ENCODE data around the gene PDGFD. TPM values are rescaled to one million over a fixed set of nuclear protein-coding genes. Genes with fewer than 3 reads are reported as not detected.

PDGFD gene
- total RNA-seq, 4 donors from 2014 or later = 4.4 to 7.2 (median 5.2) TPM

DNA sequence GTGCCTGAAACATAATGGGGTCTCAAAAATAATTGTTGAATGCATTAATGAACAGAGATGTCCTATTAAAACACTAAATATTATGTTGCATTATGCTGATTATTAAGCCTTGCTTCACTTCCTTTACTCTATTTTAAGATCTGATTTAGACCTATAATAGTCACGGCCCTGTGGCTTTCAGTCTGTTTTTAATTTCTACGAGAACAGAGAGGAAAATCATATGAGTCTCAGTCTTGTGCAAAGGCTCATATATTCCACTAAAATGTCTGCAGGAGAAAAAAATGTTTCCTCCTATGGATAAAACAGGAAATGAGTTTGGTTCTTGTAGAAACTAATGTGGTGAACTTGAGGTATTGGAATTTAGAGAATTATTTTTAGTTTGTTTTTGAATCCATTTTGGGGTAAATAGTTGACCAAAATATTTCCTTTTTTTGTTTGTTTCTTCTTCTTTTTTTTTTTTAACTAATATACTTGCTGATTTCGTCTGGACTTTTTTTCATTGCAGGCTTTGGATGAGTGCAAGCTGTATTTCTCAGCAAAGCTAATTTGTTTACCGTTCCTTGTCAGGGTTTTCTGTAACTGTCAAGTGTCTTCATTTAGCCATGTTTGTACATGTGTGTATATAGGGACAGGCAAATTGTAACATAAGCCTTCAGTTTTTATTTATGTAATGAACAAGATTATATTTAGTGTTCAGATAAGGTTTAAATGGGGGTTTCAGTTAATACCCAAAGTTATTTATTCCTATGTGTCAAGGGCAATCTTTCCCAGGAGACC, 266.6 kb downstream of the PDGFD start:
- no peak for DNase-seq (ENCODE audit: low spot score in 2 of 2)
- Histone ChIP-seq H3K36me3 (no peaks in the 10 kb centered on the region), H3K4me1 (no peaks in the 10 kb centered on the region), H3K27me3 (no peaks in the 10 kb centered on the region), H3K27ac (no peak overlapping the region), H3K4me3 (no peak overlapping the region), H3K9me3 (no peaks in the 10 kb centered on the region)
- WGBS = 43% methylated on average over 4 of the region's 4 CpGs
- no peak for TF ChIP-seq POLR2A (IDR thresholded peaks at IDR 0.05)
- no peak for TF ChIP-seq POLR2AphosphoS5 (IDR thresholded peaks at IDR 0.05)
- TF ChIP-seq, protein P1, sequence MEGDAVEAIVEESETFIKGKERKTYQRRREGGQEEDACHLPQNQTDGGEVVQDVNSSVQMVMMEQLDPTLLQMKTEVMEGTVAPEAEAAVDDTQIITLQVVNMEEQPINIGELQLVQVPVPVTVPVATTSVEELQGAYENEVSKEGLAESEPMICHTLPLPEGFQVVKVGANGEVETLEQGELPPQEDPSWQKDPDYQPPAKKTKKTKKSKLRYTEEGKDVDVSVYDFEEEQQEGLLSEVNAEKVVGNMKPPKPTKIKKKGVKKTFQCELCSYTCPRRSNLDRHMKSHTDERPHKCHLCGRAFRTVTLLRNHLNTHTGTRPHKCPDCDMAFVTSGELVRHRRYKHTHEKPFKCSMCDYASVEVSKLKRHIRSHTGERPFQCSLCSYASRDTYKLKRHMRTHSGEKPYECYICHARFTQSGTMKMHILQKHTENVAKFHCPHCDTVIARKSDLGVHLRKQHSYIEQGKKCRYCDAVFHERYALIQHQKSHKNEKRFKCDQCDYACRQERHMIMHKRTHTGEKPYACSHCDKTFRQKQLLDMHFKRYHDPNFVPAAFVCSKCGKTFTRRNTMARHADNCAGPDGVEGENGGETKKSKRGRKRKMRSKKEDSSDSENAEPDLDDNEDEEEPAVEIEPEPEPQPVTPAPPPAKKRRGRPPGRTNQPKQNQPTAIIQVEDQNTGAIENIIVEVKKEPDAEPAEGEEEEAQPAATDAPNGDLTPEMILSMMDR (IDR thresholded peaks at IDR 0.05) = no peak
- no peak for TF ChIP-seq EP300 (IDR thresholded peaks at IDR 0.05)

DNA sequence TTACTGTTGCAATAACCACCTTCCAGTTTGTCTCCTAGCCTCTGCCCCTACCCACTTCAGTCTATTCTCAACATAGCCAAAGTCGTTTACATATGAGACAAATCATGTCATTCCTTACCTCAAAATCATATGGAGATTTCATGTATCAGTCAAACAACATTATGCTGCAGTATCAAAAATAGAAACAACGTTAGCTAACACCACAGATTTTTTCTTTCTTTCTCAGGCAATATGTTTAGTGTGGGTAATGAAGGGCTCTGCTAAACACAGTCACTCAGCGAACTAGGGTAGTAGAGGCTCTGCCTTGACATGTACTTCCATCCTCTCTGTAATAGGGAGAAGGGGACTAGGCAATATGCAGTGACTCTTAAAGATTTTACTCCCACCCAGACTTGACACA, 268.8 kb downstream of the PDGFD start:
- no peaks in the 10 kb centered on the region for H3K27me3 ChIP-seq
- no peak overlapping the region for H3K27ac ChIP-seq
- 83% methylated on average over 3 of the region's 3 CpGs for WGBS
- peaks cover 3% of the 10 kb centered on the region for H3K9me3 ChIP-seq
- no peaks in the 10 kb centered on the region for H3K36me3 ChIP-seq
- TF ChIP-seq, protein P1 (IDR thresholded peaks at IDR 0.05) = no peak
- TF ChIP-seq EP300 (IDR thresholded peaks at IDR 0.05) = no peak
- TF ChIP-seq POLR2A (IDR thresholded peaks at IDR 0.05) = no peak
- no peak for TF ChIP-seq POLR2AphosphoS5 (IDR thresholded peaks at IDR 0.05)
- DNase-seq (ENCODE audit: low spot score in 2 of 2) = no peak
- no peaks in the 10 kb centered on the region for H3K4me1 ChIP-seq
- no peak overlapping the region for H3K4me3 ChIP-seq

DNA sequence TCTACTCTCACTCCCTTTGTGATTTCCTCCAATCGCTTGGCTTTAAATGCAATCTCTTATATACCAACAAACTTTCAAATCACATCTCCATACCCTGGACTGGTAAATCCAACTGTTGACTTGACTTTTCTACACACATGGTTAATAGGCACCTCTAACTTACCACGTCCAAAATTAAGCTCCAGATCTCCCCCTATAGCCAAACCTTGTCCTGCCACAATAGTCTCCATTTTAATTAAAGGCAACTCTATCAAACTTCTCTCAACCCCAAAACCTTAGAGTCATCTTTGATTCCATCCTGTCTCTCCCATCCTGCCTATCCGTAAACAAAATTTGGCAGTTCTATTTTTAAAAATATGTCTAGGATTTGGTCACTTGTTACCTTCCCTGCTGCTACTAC, 269.3 kb downstream of the PDGFD start:
- TF ChIP-seq, protein P1 (IDR thresholded peaks at IDR 0.05) = no peak
- no peak for TF ChIP-seq POLR2AphosphoS5 (IDR thresholded peaks at IDR 0.05)
- no peak for TF ChIP-seq EP300 (IDR thresholded peaks at IDR 0.05)
- TF ChIP-seq POLR2A (IDR thresholded peaks at IDR 0.05) = no peak
- peaks cover 6% of the 10 kb centered on the region for H3K9me3 ChIP-seq
- no peaks in the 10 kb centered on the region for H3K36me3 ChIP-seq
- H3K4me1 ChIP-seq = no peaks in the 10 kb centered on the region
- no peak for DNase-seq (ENCODE audit: low spot score in 2 of 2)
- WGBS = 79% methylated on average over 3 of the region's 3 CpGs
- H3K4me3 ChIP-seq = no peak overlapping the region
- H3K27ac ChIP-seq = no peak overlapping the region
- no peaks in the 10 kb centered on the region for H3K27me3 ChIP-seq

DNA sequence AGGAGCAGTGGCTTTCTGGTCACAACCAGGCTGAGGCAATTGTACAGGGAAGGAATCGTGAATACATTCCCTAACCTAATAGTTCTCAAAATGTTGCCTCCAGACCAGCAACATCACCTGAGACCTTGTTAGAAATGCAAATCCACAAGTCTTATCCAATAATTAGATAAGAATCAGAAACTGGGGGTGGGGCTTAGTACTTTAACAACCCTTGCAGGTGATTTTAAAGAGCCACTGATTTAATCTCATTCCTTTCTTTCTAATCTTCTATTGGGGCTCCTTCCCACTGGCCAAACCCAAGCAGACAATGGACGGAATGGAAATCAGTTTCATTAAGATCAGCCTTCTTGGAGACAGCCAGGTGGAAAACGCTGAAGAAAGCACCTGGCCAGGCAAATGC, 269.9 kb downstream of the PDGFD start:
- H3K27me3 ChIP-seq = no peaks in the 10 kb centered on the region
- WGBS = 88% methylated on average over 3 of the region's 3 CpGs
- no peak for TF ChIP-seq EP300 (IDR thresholded peaks at IDR 0.05)

DNA sequence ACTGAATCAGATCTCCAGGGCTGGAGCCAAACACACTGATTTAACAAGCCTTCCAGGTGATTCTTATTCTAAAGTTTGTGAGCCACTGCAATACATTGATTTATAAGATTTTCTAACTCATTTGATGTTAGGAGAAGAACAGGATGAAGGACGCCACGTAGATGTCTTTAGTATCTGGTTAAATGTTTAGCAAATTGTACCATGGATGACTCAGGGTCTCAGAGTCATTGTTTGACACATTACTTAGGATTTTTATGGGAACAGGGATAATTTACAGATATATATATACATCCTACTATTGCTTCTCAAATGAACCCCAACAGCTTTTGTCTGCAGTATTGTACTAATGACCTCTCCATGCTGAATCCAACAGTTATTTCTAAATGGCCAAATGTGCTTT, 270.6 kb downstream of the PDGFD start:
- H3K27me3 ChIP-seq = no peaks in the 10 kb centered on the region

More for the DNA sequence above, 269.9 kb downstream of the PDGFD start:
- Histone ChIP-seq H3K9me3 (peaks cover 6% of the 10 kb centered on the region), H3K27ac (no peak overlapping the region), H3K36me3 (no peaks in the 10 kb centered on the region), H3K4me3 (no peak overlapping the region), H3K4me1 (no peaks in the 10 kb centered on the region)
- DNase-seq (ENCODE audit: low spot score in 2 of 2) = no peak

More for the DNA sequence above, 270.6 kb downstream of the PDGFD start:
- Histone ChIP-seq H3K4me1 (no peaks in the 10 kb centered on the region), H3K27ac (no peak overlapping the region), H3K4me3 (no peak overlapping the region), H3K36me3 (no peaks in the 10 kb centered on the region), H3K9me3 (peaks cover 6% of the 10 kb centered on the region)
- TF ChIP-seq POLR2A (IDR thresholded peaks at IDR 0.05) = no peak
- no peak for TF ChIP-seq EP300 (IDR thresholded peaks at IDR 0.05)
- no peak for TF ChIP-seq POLR2AphosphoS5 (IDR thresholded peaks at IDR 0.05)
- TF ChIP-seq, protein P1 (IDR thresholded peaks at IDR 0.05) = no peak
- DNase-seq (ENCODE audit: low spot score in 2 of 2) = no peak
- 97% methylated on average over 2 of the region's 2 CpGs for WGBS
